ENCODE results near the gene ABL2. TPM values are rescaled to one million over a fixed set of nuclear protein-coding genes. Genes with fewer than 3 reads are reported as not detected.

Gene ABL2
- total and polyA plus RNA-seq, 9 of the 15 experiments (the other 6 are each of a cell fraction or from before 2014, with no cell fraction given), result 1.4 to 15.0 (median 8.6) TPM

DNA sequence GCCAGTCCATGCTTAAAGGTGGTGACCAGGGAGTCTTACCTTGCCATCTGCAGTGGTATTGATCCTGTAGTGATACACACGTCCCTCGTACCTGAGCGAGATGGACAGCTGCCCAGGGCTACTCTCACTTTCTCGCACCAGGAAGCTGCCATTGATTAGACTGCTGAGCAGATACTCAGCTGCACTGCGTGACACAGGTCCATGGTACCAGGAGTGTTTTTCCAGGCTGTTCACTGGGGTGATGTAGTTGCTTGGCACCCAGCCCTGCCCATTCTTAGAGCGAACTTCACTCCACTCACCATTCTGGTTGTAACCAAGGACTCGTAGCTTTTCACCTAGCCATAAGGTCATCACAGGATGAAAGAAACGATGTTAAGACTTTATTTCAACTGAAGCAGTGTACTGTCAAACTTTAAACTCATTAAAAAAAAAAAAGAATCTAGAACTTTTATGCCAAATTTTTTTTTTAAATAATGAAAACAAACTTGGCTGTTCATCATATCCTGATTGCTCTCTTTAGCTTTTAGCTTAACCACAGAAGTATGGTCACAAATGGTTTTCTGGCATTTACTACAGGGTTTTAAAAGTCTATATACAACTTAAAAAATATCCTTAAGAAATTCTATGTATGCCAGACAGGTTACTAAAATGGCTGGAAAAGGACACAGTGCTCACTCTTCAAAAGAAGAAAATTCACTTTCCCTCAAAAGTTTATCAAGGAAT is 103.0 kb downstream of the ABL2 start:
- FAIRE-seq, result no peak
- Histone ChIP-seq H3K27ac (ENCODE audit: extremely low read depth, low read depth, low read length) (no peak overlapping the region), H3K9me3 (replicated peaks; ENCODE audit: control insufficient read depth, insufficient read depth, low read depth, low read length) (no peaks in the 10 kb centered on the region), H3K4me1 (replicated peaks in 1 of 2; ENCODE audit: control insufficient read depth in 2 of 2, insufficient read depth in 2 of 2, low read length in 2 of 2) (peaks cover 9 to 15% of the 10 kb centered on the region in 2 experiments; a peak in 3 of 5 replicates), H3K4me2 (ENCODE audit: insufficient read depth, low read length) (no peak overlapping the region), H4K20me1 (replicated peaks; ENCODE audit: control insufficient read depth, insufficient read depth, low read length) (no peaks in the 10 kb centered on the region), H3K36me3 (ENCODE audit: control insufficient read depth, insufficient read depth, low read length) (peaks cover 26% of the 10 kb centered on the region), H3K79me2 (ENCODE audit: control insufficient read depth, insufficient read depth, low read length) (no peaks in the 10 kb centered on the region), H3K9ac (ENCODE audit: insufficient read depth in 1 of 2, low read depth in 2 of 2, low read length in 2 of 2) (no peak overlapping the region), H3K9me1 (ENCODE audit: control insufficient read depth, insufficient read depth, low read length) (no peaks in the 10 kb centered on the region), H3K4me3 (no peak overlapping the region), H2AFZ (ENCODE audit: low read depth, low read length) (no peak overlapping the region), H3K27me3 (ENCODE audit: control insufficient read depth in 2 of 2, insufficient read depth in 2 of 2, low read length in 2 of 2) (no peaks in the 10 kb centered on the region)
- no peak for DNase-seq (ENCODE audit: extremely low read depth in 1 of 4, low spot score in 3 of 4)
- in situ Hi-C loops (cut with MboI), result loop anchor here (10.0 kb wide), 1 partner anchor 238 kb away; the partner anchor contains the start of gene AXDND1
- no peak for ATAC-seq
- 96% methylated on average over 8 of the region's 8 CpGs for WGBS (ENCODE audit: insufficient coverage, low coverage, missing lambda C conversion rate)
- ChIA-PET CTCF (ENCODE audit: low intra/inter-chr PET ratio) (no interaction called here), POLR2A (interaction anchor here (0.5 to 0.6 kb wide), 3 partner anchors 121 to 750 kb away, joined by 3 to 6 read pairs (median 4); no protein-coding TSS in a partner anchor)
- intact Hi-C loops (cut with micrococcal nuclease), result no loop called here
- no TSS peak for BruUV-seq (replicated peaks)
- TF ChIP-seq CEBPG (CRISPR knock-in tag; IDR thresholded peaks at IDR 0.05) (no peak), CEBPG (tag; conservative IDR thresholded peaks at IDR 0.05 in 1 of 2, IDR thresholded peaks at IDR 0.05 in 1 of 2) (no peak), YY1 (IDR thresholded peaks at IDR 0.05; ENCODE audit: borderline replicate concordance in 1 of 3, control insufficient read depth in 1 of 3, extremely low read depth in 1 of 3, insufficient read depth in 3 of 3, insufficient read length in 1 of 3, insufficient replicate concordance in 2 of 3, low read depth in 1 of 3, low read length in 2 of 3) (no peak), RNF2 (IDR thresholded peaks at IDR 0.05) (no peak), ETS2 (tag; IDR thresholded peaks at IDR 0.05; ENCODE audit: borderline replicate concordance, poor library complexity, severe bottlenecking) (no peak), STAT5B (CRISPR knock-in tag; IDR thresholded peaks at IDR 0.05) (no peak), ZC3H8 (IDR thresholded peaks at IDR 0.05) (no peak), RB1 (IDR thresholded peaks at IDR 0.05; ENCODE audit: low read depth) (no peak), SETDB1 (IDR thresholded peaks at IDR 0.05; ENCODE audit: low read length) (no peak), GABPB1 (CRISPR knock-in tag; IDR thresholded peaks at IDR 0.05) (no peak), ZNF174 (CRISPR knock-in tag; IDR thresholded peaks at IDR 0.05) (no peak)
- TF ChIP-seq, protein P1, sequence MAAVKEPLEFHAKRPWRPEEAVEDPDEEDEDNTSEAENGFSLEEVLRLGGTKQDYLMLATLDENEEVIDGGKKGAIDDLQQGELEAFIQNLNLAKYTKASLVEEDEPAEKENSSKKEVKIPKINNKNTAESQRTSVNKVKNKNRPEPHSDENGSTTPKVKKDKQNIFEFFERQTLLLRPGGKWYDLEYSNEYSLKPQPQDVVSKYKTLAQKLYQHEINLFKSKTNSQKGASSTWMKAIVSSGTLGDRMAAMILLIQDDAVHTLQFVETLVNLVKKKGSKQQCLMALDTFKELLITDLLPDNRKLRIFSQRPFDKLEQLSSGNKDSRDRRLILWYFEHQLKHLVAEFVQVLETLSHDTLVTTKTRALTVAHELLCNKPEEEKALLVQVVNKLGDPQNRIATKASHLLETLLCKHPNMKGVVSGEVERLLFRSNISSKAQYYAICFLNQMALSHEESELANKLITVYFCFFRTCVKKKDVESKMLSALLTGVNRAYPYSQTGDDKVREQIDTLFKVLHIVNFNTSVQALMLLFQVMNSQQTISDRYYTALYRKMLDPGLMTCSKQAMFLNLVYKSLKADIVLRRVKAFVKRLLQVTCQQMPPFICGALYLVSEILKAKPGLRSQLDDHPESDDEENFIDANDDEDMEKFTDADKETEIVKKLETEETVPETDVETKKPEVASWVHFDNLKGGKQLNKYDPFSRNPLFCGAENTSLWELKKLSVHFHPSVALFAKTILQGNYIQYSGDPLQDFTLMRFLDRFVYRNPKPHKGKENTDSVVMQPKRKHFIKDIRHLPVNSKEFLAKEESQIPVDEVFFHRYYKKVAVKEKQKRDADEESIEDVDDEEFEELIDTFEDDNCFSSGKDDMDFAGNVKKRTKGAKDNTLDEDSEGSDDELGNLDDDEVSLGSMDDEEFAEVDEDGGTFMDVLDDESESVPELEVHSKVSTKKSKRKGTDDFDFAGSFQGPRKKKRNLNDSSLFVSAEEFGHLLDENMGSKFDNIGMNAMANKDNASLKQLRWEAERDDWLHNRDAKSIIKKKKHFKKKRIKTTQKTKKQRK (IDR thresholded peaks at IDR 0.05; ENCODE audit: borderline replicate concordance, low read depth, low read length), result no peak
- TF ChIP-seq, protein P2, sequence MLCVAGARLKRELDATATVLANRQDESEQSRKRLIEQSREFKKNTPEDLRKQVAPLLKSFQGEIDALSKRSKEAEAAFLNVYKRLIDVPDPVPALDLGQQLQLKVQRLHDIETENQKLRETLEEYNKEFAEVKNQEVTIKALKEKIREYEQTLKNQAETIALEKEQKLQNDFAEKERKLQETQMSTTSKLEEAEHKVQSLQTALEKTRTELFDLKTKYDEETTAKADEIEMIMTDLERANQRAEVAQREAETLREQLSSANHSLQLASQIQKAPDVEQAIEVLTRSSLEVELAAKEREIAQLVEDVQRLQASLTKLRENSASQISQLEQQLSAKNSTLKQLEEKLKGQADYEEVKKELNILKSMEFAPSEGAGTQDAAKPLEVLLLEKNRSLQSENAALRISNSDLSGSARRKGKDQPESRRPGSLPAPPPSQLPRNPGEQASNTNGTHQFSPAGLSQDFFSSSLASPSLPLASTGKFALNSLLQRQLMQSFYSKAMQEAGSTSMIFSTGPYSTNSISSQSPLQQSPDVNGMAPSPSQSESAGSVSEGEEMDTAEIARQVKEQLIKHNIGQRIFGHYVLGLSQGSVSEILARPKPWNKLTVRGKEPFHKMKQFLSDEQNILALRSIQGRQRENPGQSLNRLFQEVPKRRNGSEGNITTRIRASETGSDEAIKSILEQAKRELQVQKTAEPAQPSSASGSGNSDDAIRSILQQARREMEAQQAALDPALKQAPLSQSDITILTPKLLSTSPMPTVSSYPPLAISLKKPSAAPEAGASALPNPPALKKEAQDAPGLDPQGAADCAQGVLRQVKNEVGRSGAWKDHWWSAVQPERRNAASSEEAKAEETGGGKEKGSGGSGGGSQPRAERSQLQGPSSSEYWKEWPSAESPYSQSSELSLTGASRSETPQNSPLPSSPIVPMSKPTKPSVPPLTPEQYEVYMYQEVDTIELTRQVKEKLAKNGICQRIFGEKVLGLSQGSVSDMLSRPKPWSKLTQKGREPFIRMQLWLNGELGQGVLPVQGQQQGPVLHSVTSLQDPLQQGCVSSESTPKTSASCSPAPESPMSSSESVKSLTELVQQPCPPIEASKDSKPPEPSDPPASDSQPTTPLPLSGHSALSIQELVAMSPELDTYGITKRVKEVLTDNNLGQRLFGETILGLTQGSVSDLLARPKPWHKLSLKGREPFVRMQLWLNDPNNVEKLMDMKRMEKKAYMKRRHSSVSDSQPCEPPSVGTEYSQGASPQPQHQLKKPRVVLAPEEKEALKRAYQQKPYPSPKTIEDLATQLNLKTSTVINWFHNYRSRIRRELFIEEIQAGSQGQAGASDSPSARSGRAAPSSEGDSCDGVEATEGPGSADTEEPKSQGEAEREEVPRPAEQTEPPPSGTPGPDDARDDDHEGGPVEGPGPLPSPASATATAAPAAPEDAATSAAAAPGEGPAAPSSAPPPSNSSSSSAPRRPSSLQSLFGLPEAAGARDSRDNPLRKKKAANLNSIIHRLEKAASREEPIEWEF (CRISPR knock-in tag; IDR thresholded peaks at IDR 0.05), result no peak
